GM19043 (cell line): ENCODE results near the gene SPATS2.

ENCODE experiments used
- ATAC-seq: cut with Tn5 transposase; IDR thresholded peaks from one replicate; pipeline ENCODE4 v1.9.1; 2021; ENCODE audit warnings: low read depth; ENCODE audit not compliant: unreplicated experiment

Gene SPATS2

DNA sequence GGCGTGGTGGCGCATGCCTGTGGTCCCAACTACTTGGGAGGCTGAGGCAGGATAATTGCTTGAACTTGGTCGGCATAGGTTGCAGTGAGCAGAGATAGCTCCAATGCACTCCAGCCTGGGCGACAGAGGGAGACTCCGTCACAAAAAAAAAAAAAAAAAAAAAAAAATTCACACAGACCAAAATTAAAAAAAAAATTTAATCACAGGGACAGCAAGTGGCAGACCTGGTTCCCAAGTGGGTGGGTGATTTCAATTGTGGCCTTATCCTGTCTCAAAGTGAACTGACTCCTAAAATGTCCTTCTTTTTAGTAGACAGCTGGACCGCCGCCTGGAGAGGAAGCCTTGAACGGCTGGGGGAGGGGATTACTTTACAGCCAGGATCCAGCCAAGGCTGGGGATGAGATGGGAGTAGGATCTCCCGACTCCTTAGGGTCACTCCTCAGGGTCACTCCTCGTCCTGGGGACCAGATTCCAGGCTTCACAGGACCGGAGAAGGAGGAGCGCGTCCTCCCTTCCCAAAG, 170.0 kb downstream of the SPATS2 start:
- ATAC-seq: no peak

DNA sequence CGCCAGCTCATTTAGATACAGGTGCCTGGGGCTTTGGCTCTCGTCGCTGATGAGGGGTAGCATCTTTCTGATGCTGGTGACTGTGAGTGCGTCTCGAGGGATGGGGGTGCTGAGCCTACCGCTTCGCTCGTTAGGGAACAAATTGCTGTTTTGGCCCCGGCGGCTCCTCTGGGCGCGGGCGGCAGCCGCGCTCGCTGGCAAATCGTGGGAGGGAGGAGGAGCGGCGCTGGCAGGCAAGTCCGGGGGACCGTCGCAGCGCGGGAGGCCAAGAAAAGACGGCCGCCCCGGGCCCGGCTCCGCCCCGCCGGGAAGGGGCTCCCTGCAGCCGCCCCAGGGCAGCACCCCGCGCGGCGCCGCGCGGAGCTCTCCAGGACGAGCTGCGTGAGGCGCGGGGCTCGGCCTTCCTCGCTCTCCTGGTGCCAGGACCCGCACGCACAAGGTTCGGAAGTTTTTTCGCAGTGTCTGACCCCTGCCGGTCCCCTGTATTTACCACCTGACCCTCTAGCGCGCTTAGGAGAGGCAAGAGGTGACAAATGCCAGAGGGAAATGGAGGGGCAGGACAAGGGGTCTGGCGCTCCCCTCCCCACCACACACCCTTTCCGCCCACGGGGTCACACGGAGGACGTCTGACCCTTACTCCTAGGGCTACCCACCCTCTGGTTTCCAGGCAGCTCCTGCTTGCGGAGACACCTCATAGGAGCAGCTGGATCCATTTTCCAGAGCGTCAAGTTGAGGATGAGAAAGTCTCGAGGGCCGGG, 170.7 kb downstream of the SPATS2 start:
- ATAC-seq: no peak

DNA sequence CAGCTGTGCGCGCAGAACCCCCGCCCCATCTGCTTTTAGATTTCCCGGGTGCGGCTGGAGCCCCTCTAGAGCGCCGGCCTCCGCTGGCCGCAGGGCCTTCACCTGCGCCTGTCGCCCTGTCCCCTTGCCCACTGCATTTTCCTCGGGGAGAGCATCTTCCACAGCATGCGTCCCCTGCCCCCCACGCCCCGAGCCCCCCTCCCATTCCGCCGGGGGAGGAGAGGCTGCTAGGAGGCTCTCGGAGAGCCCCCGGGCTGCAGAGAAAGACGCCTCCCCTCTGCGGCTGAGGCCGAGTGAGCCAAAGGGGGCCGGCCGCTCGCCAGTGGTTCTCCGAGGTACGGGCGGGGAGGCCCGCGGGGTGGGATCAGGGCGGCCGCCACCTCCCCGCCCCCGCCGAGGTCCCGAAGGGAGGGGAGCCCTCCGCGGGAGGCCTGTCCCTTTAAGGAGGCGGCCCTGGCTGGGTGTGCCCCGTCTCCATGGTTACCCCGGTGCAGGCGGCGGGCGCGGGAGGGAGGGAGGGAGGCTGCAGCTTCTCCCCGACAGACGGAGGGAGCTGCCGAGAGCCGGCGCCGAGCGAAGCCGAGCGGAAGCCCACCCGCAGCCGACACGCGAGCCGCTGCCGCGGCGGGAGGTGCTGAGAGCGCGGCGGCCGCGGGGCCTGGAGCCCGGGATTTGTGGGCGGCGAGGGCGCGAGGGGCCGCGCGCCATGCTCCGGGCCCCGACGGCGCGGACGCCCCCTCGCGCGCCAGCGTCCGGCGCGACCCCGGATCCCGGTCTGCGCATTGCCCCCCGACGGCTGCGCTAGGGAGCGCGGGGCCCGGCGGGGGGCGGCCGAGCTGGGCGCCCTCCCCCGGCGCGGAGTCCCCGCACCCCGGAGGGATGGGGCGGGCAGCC, 171.5 kb downstream of the SPATS2 start, which contains the start of gene KCNH3:
KCNH3 (plus strand) TSS at position 521 of the 894 bp plus-strand sequence. CDS start 387 bp downstream, outside the sequence.
- ATAC-seq: peak; percentile 61

DNA sequence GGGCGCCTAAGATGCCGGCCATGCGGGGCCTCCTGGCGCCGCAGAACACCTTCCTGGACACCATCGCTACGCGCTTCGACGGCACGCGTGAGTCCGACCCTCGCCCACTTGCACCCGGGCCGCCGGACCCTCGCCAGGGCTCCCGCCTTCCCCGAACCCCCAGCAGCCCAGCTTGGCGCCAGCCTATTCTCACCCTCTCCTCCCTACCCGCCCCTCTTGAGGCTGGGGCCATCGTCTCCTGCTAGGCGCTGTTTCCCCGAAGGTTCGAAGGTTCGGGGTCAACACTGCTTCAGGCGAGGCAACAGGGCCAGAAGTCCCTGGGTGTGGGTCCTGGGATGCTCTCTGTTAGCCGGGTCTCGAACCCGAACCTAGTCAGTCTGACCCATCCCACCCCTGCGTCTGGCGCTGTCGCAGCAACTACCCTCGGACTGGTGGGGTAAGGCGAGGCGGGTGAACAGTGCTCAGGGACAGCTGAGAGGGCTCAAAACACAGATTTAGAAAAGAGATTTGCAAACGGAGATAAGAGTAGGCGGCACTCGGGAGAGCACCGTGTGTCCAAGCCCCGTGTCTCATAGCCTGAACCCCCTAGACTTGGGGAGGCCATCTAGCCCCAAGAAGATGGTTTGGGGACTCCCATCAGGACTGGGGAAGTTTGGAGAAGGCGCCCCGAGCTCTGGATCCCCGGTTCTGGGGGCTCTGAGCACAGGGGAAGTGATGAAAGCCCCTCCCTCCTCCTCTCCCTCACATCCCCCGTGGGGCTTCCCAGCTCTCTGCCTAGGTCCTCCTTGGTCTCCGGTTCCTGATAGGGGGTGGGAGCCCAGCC, 172.4 kb downstream of the SPATS2 start:
- ATAC-seq: no peak

DNA sequence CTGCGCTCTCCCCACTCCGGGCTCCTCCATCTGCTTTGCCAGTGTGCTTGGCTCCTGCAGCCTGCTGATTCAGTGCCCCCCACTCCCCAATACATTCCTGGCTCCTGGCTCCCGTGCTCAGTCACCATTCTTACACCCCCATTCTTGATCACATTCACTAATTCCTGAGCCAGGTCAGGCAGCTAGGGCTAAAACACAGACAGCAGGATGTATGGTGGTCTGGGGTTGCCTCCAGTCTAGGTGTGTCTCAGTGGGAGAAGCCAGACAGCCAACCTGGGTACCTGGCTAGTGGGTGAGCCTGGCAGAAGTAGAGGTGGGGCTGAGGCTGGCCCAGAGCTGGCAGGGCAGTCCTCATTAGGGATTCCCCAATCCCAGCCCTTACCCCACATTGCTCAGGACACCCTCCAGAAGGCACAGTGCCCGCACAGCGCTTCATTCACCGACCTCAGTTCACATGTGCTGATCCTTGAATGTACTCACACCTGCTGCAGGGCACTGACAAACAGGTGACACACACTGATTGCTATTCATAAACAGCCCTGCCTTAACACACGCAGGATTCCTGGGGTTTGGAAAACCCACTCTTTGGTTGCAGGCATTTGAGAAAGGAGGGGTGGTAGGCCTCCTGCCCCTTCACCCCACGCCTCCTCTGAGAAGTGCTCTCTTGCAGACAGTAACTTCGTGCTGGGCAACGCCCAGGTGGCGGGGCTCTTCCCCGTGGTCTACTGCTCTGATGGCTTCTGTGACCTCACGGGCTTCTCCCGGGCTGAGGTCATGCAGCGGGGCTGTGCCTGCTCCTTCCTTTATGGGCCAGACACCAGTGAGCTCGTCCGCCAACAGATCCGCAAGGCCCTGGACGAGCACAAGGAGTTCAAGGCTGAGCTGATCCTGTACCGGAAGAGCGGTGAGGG, 173.2 kb downstream of the SPATS2 start:
- ATAC-seq: no peak

DNA sequence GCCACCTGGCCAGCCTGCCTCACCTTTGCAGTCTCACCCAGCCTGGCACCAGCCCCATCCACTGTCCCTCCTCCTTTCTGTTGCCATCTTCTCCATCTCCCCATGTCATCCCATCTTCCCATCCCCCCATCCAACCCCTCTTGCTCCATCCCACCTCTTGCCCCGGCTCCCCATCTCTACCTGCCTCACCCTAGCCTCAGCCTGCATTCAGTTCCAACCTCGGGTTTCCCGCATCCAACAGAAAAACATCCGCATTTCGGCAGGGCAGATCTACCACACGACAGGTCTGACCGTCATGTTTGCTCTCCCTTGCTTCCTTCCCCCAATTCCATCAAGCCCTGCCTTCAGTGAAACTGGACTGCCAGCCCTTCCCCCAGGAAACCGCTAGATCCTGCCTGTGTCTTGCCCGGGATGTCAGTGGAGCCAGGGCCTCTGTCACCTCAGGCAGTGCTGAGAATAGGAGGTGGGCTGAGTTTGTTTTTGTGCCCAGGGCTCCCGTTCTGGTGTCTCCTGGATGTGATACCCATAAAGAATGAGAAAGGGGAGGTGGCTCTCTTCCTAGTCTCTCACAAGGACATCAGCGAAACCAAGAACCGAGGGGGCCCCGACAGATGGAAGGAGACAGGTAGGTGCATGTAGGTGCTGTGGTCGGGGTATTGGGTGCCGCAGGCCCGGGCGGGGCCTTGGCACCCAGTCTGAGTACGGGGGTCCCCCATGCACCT, 174.0 kb downstream of the SPATS2 start:
- ATAC-seq: no peak

DNA sequence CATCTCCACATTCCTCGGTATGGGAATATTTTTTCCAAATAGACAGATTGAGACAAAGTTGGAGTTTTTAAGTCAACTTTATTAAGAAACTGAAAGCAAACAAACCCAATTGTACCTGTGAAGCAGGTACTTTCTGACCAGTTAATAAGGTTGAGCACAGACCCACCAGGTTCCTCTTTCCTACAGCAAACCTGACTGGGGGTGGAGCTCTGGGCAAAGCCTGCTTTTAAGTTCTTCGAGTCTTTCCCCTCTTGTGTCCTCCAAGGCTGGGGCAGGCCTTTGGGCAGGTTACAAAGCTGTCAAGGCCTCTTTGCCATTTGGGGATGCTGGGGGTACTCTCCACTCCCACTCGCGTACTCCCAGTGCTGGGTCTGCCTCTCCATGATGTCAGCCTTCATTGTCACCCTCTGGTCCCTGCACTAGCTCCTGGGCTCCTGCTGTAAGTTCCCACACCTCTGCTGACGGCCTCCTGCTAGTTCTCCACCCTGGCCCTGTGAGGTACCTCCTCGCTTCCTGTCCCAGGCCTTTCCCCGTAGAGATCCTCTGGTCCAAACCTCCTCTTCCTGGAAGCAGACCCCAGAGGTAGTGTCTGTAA, 174.7 kb downstream of the SPATS2 start:
- ATAC-seq: no peak

DNA sequence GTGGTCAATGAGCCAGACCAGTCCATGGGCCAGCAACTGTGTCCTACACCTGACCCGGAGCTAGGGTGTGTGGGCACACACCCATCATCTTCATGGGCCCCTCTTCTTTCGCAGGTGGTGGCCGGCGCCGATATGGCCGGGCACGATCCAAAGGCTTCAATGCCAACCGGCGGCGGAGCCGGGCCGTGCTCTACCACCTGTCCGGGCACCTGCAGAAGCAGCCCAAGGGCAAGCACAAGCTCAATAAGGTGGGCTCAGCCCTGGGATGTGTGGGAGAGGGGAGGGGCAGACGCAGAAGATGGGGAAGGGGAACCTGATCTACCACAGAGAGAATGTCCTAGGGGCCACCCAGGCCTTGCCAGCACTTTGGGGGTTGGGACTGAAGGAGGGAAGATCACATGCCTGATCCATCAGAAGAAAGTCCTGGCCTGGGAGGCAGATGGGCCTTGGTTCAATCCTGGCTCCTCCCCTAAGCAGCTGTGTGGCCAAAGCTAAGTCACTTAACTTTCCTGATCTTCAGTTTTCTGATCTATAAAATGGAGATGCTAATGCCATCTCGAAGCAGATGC, 175.4 kb downstream of the SPATS2 start:
- ATAC-seq: no peak

DNA sequence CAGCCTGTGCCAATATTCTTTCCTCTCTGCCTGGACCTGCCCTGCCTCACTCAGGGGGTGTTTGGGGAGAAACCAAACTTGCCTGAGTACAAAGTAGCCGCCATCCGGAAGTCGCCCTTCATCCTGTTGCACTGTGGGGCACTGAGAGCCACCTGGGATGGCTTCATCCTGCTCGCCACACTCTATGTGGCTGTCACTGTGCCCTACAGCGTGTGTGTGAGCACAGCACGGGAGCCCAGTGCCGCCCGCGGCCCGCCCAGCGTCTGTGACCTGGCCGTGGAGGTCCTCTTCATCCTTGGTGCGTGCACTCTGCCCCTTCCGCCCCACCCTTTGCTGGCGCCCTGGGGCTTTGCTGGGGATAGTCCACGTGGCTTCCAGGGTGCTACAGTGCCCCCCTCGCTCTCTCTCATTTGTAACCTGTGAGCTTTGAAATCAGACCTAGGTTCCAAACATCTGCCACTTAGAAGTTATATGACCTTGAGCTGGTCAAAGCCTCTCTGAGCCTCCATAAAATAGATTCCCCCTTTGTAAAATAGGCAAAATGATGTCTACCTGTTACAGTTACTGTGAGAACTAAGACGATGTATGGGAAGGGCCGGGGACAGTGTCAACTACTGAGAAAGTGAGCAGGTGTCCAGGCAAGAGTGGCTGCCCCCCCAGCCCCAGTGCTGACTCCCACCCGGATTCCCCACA, 176.1 kb downstream of the SPATS2 start:
- ATAC-seq: no peak

DNA sequence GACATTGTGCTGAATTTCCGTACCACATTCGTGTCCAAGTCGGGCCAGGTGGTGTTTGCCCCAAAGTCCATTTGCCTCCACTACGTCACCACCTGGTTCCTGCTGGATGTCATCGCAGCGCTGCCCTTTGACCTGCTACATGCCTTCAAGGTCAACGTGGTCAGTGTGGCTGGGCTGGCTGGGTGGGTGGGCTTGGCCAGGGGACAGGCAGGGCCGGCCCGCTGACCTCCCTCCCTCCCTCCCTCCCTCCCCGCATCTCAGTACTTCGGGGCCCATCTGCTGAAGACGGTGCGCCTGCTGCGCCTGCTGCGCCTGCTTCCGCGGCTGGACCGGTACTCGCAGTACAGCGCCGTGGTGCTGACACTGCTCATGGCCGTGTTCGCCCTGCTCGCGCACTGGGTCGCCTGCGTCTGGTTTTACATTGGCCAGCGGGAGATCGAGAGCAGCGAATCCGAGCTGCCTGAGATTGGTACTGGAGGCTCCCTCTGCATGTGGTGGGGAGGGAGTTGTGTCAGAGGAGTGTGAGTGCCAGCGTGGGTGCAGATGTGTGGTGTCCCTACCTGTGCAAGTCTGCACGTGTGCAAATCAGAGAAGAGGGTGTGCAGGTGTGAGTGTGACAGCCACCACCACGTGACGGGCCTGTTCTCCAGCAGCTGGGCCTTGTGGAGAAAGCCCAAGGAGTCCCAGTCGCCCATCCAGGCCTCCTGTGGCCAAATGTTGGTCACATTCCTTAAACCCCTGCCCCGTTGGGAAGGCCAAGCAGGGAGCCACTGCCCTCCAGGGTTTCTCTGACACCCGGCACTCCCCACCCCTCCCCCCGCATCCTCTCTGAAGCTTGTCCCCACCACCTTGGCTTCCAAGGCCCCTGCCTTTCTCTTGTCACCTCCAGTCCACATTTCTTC, 176.9 kb downstream of the SPATS2 start:
- no peak for ATAC-seq

DNA sequence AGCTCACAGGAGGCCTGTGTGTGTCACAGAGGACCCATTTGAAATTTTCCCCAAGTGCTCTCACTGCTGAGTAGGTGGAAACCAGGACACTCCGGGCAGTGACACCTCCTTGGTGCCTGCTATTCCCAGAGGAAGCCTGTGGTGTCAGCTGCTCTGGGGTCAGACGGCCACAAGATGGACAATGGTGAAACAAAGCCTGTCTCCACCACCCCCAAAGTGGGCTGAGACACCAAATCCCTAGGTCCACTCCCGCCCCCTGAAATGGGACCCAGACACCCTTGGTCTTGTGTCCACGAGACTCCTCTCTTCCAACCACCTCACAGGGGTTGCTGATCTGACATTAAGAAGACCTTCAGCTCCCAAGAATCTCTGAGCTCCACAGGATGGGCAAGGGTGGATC, 178.6 kb downstream of the SPATS2 start:
- ATAC-seq: no peak

DNA sequence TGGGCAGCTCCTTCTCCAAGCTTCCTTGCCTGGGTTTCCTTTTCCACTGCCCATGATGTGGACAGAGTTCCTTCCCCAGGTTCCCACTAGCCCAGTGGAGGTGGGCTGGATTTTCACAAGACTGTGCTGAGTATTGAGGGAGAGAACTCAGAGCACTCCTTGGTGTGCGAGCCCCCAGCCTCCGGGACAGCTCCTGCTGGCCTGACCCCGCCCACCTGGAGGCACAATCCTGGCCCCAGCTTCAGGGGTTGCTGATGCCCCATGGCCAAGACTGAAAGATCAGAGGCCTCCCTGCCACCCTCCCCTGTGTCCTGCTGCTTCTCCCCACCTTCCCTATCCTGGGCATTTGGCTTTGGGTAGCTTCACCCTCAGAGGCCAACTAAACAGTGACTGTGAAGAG, 179.2 kb downstream of the SPATS2 start:
- no peak for ATAC-seq

DNA sequence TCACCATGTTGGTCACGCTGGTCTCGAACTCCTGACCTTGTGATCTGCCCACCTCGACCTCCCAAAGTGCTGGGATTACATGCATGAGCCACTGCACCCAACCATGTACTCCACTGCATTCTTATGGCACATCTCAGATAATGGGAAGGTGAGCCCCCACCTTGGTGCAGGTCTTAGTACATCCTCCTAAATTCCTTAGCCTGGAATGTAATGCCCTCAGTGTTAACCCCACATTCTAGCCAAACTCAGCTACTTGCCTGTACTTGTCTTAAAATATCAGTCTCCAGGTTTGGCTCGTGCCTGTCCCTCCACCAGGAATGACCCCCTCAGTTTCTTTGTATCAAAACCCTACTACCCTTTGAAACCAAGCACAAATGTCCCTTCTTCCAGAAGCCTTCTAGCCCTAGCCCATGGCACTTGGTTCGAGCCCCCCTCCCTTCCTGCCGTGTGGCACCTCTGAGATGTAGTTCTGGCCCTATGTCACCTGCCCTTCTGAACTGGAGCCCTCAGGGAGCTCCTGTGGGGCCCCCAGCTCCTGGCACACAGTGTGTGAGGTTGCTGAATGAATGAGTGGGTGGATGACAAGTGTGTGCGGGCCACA, 179.9 kb downstream of the SPATS2 start:
- ATAC-seq: no peak

DNA sequence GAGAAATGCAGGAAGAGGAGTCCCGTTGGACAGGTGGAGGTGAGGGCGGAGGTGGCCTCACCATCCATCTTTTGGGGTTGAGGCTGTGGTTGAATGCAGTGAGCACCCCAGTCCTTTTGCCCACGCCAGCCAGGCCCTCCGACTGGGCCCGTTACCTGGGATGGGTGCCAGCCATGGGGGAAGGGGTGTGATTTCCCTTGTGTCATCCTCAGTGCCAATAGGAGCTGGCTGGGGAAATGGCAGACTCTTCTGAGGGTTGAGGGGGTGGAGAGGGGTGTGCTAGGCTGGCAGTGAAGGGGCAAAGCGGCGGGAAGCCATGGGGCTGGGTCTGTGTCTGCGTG, 181.2 kb downstream of the SPATS2 start:
- ATAC-seq: no peak

DNA sequence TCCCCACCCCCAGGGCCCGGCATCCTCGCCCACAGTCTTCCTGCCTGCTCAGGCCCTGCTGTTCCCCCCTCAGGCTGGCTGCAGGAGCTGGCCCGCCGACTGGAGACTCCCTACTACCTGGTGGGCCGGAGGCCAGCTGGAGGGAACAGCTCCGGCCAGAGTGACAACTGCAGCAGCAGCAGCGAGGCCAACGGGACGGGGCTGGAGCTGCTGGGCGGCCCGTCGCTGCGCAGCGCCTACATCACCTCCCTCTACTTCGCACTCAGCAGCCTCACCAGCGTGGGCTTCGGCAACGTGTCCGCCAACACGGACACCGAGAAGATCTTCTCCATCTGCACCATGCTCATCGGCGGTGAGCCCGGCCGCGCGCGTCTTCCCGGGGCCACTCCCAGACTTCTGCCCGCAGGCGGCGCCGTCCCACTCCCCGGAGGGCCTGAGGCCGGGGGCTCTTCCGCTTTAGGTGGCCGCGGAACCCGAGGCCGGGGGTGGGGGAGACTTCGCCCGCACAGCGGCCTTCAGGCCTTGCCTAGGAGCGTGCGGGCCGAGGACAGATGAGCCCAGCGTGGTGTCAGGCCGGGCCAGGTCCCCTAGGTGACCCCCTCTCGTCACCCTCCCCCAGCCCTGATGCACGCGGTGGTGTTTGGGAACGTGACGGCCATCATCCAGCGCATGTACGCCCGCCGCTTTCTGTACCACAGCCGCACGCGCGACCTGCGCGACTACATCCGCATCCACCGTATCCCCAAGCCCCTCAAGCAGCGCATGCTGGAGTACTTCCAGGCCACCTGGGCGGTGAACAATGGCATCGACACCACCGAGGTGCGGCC, 181.8 kb downstream of the SPATS2 start:
- no peak for ATAC-seq
